NCI-H82 (cell line): ENCODE measurements around the gene SMIM10L2A.
"Not testable (repeated sequence)": the region's sequence is repeated elsewhere in the genome, so short reads cannot be mapped to it uniquely, and the experiment has no call there.

Experiments
- DNase-seq: peaks from one replicate; lab custom pipeline; 2025; lab: John Stamatoyannopoulos, UW

Gene SMIM10L2A

DNA sequence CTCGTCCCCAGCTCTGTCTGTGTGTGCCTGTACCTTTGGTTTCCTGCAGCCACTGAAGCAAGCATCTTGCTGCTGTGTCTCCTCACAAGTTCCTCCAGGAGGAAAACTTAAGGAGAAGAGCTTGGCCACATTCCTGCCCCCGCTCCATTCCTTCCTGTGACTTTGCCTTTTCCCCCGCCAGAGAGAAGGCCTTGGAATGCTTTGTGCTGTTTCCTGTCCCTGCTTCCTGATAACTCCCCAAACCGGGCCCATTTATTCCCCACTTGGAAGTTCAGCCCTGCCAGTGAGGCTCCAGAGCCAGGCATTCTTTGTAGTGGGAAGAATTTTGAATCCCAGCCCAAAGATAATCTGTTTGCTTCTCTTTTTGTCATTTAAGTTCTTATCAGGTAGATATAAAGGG lies 33.1 kb downstream of the SMIM10L2A start:
- no peak for DNase-seq

DNA sequence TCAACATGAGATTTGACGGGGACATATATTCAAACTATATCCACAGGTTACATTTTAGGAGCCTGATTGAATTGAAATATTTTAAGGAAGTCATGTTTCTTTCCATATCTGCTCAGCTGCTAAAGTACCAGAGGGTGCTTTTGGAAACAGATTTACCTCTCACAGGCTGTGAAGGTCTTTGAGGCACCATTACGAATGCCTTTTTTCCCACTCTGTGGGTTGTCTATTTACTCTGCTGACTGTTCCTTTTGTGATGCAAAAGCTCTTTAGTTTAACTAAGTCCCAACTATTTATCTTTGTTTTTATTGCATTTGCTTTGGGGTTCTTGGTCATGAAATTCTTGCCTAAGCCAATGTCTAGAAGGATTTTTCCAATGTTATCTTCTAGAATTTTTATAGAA lies 40.0 kb downstream of the SMIM10L2A start:
- not testable (repeated sequence) for DNase-seq

DNA sequence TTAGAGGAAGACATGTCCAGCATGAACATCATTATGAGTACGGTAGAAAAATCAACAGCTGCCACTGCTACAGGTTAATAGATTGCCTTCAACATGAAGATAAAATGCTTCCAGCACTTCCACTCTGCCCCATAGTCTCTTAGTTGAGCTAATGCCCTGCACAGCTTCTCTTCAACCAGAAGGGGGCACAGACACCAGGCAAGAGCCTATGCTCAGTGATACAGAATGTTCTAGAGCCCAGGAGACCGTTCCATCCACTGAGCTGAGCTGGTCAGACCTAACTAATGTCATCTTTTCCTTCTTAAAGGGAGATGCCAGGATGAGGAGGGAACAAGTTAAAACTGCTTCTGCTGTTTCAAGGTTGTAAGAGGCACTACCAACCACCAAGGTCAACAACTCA lies 42.2 kb downstream of the SMIM10L2A start:
- peak; percentile 4 for DNase-seq

GRCh38 chrX:135476378-135476777 lies 54.6 kb downstream of the SMIM10L2A start:
- no peak for DNase-seq

GRCh38 chrX:135477576-135477975 lies 55.8 kb downstream of the SMIM10L2A start:
- DNase-seq: peak; percentile 76
